ACC112 (cell line): ENCODE results near the gene CYTIP.
A peak's percentile ranks its signal among the peaks of the same experiment; 100 is the strongest.

Experiments used
- H2AFZ ChIP-seq: fragments of 200-600 bp; sonication (generic); one replicate; pipeline ENCODE4 v1.6.0; 2017; ENCODE audit warnings: antibody characterized with exemption, low read length; ENCODE audit not compliant: unreplicated experiment
- H3K27ac ChIP-seq: fragments of 200-600 bp; sonication (generic); 2 replicates; pipeline ENCODE4 v1.5.1; 2014; ENCODE audit warnings: low read depth, mild to moderate bottlenecking, antibody characterized with exemption, low read length, moderate library complexity
- H3K27me3 ChIP-seq: fragments of 200-600 bp; sonication (generic); 2 replicates; pipeline ENCODE4 v1.6.1; 2014; ENCODE audit warnings: mild to moderate bottlenecking, antibody characterized with exemption, low read length, moderate library complexity, mixed read lengths; ENCODE audit not compliant: insufficient read depth
- H3K36me3 ChIP-seq: fragments of 200-600 bp; sonication (generic); 2 replicates; pipeline ENCODE4 v1.6.1; 2016; ENCODE audit warnings: mild to moderate bottlenecking, antibody characterized with exemption, low read length, moderate library complexity, mixed read lengths; ENCODE audit not compliant: insufficient read depth
- H3K4me1 ChIP-seq: fragments of 200-600 bp; sonication (generic); one replicate; pipeline ENCODE4 v1.6.1; 2016; ENCODE audit warnings: low read length, mixed read lengths; ENCODE audit not compliant: insufficient read depth, unreplicated experiment, control insufficient read depth
- H3K4me3 ChIP-seq: fragments of 200-600 bp; sonication (generic); 2 replicates; pipeline ENCODE4 v1.5.1; 2014; ENCODE audit warnings: mild to moderate bottlenecking, low read depth, low read length
- H3K79me2 ChIP-seq: fragments of 200-600 bp; sonication (generic); one replicate; pipeline ENCODE4 v1.6.0; 2016; ENCODE audit warnings: low read length; ENCODE audit not compliant: control insufficient read depth, unreplicated experiment, insufficient read depth

Gene CYTIP

GRCh38 chr2:157477919-157478318 is 34.0 kb upstream of the CYTIP start:
- H3K4me1 ChIP-seq, result peaks cover 20% of the 10 kb centered on the region
- no peaks in the 10 kb centered on the region for H3K27me3 ChIP-seq
- no peaks in the 10 kb centered on the region for H3K79me2 ChIP-seq

DNA sequence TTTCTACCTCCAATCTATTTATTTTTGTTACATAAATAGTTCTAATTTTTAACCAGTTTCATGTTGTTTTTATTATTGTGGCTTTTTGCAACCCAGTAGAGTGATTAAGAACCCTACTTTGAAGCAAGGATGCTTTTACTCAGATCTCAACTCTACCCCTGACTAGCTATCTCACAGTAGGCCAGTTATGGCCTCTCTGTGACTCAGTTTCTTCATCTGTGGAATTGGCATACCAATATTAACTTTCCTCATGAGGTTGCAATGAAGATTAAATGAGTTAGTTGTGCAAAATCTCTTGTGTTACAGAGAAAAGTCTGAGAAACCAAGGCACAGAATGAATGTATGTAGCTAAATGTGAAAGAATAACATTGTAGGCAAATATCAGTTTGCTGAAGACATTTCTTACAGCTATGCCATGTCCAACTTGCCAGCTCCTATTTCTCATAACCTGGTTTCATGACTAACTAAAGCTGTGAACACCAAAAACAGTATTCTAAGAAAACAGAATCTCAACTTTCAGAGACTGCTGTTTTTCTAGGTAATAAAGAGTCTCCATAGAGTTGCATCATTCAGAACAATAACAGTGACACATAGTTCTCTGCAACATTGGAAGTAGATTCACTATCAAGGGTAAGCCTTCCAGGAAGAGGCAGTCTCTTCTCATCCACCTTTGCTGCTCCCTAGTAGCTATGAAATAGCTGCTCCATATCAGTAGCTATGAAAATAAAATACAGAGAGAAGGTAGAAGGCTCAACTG is 33.2 kb upstream of the CYTIP start:
- Histone ChIP-seq H3K79me2 (no peaks in the 10 kb centered on the region), H3K27me3 (no peaks in the 10 kb centered on the region), H3K36me3 (no peaks in the 10 kb centered on the region), H3K27ac (peak overlapping the region; percentile 36), H2AFZ (no peak overlapping the region), H3K4me1 (peaks cover 20% of the 10 kb centered on the region), H3K4me3 (no peak overlapping the region)

More at GRCh38 chr2:157477919-157478318, 34.0 kb upstream of the CYTIP start:
- H3K4me3 ChIP-seq, result no peak overlapping the region
- no peak overlapping the region for H3K27ac ChIP-seq
- H2AFZ ChIP-seq, result no peak overlapping the region
- no peaks in the 10 kb centered on the region for H3K36me3 ChIP-seq

DNA sequence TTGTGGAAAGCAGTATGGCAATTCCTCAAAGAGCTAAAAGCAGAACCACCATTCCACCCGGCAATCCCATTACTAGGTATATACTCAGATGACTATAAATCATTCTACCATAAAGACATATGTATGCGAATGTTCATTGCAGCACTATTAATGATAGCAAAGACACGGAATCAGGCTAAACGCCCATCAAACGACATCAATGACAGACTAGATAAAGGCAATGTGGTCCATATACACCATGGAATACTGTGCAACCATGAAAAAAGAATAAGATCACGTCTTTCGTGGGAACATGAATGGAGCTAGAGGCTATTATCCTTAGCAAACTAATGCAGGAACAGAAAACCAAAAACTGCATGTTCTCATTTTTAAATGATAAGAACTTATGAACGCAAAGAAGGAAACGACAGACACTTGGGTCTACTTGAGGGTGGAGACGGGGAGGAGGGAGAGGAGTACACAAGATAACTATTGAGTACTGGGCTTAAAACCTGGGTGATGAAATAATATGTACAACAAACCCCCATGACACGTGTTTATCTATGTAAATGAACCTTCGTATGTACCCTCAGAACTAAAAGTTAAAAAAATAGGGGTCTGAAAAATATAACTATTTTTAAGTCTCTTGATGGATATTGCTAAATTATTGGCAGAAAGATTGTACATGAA is 32.0 kb upstream of the CYTIP start:
- Histone ChIP-seq H3K27ac (no peak overlapping the region), H3K27me3 (no peaks in the 10 kb centered on the region), H3K36me3 (no peaks in the 10 kb centered on the region), H2AFZ (no peak overlapping the region), H3K4me1 (peaks cover 16% of the 10 kb centered on the region), H3K79me2 (no peaks in the 10 kb centered on the region), H3K4me3 (no peak overlapping the region)

- no peak overlapping the region for H3K4me3 ChIP-seq
- H3K79me2 ChIP-seq, result no peaks in the 10 kb centered on the region
- no peaks in the 10 kb centered on the region for H3K36me3 ChIP-seq
- no peaks in the 10 kb centered on the region for H3K27me3 ChIP-seq
- H2AFZ ChIP-seq, result no peak overlapping the region
- H3K4me1 ChIP-seq, result peaks cover 24% of the 10 kb centered on the region
- H3K27ac ChIP-seq, result no peak overlapping the region
Measured at GRCh38 chr2:157473581-157473980, 29.7 kb upstream of the CYTIP start.

- Histone ChIP-seq H2AFZ (no peak overlapping the region), H3K36me3 (no peaks in the 10 kb centered on the region), H3K27ac (no peak overlapping the region), H3K4me3 (no peak overlapping the region), H3K79me2 (no peaks in the 10 kb centered on the region), H3K27me3 (no peaks in the 10 kb centered on the region), H3K4me1 (peaks cover 15% of the 10 kb centered on the region)
Measured at GRCh38 chr2:157471078-157471477, 27.2 kb upstream of the CYTIP start.

- Histone ChIP-seq H3K79me2 (no peaks in the 10 kb centered on the region), H2AFZ (no peak overlapping the region), H3K4me1 (peaks cover 15% of the 10 kb centered on the region), H3K36me3 (no peaks in the 10 kb centered on the region), H3K27me3 (no peaks in the 10 kb centered on the region), H3K27ac (peak overlapping the region; percentile 78), H3K4me3 (no peak overlapping the region)
Measured at GRCh38 chr2:157470321-157470720, 26.4 kb upstream of the CYTIP start.

DNA sequence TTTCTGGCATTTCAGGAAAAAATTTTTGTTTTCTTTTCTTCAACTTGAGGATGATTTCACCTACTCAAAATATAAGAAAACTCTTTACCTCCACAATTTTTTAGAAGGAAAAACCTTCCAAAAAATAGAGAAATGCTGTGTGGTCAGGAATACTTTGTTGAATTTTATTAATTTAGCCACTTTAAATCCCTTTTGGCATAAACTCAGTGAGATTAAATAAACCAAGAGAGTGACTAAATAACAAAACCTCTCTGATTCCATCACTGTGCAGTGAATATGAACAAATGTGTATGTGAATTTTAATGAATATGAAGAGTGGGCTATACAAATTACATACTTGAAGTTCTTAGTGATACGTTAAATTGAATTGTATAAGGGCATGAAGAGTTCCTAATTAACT is 25.8 kb upstream of the CYTIP start:
- H3K27ac ChIP-seq, result peak overlapping the region; percentile 78
- no peaks in the 10 kb centered on the region for H3K79me2 ChIP-seq
- no peaks in the 10 kb centered on the region for H3K36me3 ChIP-seq
- no peak overlapping the region for H3K4me3 ChIP-seq
- peaks cover 15% of the 10 kb centered on the region for H3K4me1 ChIP-seq
- H3K27me3 ChIP-seq, result no peaks in the 10 kb centered on the region
- peak overlapping the region; percentile 66 for H2AFZ ChIP-seq

- Histone ChIP-seq H3K36me3 (no peaks in the 10 kb centered on the region), H3K27me3 (no peaks in the 10 kb centered on the region), H3K4me1 (peaks cover 15% of the 10 kb centered on the region), H3K79me2 (no peaks in the 10 kb centered on the region), H2AFZ (peak overlapping the region; percentile 66), H3K4me3 (peak overlapping the region; percentile 4; the same call in 1 of the 2 replicates), H3K27ac (peak overlapping the region; percentile 78)
Measured at GRCh38 chr2:157468931-157469708, 25.2 kb upstream of the CYTIP start.

- H3K4me1 ChIP-seq, result peaks cover 15% of the 10 kb centered on the region
- H3K4me3 ChIP-seq, result no peak overlapping the region
- H2AFZ ChIP-seq, result no peak overlapping the region
- H3K79me2 ChIP-seq, result no peaks in the 10 kb centered on the region
- no peaks in the 10 kb centered on the region for H3K36me3 ChIP-seq
- H3K27me3 ChIP-seq, result no peaks in the 10 kb centered on the region
- no peak overlapping the region for H3K27ac ChIP-seq
Measured at GRCh38 chr2:157466764-157467163, 22.9 kb upstream of the CYTIP start.

- H3K4me1 ChIP-seq, result peaks cover 15% of the 10 kb centered on the region
- H3K27ac ChIP-seq, result no peak overlapping the region
- H3K79me2 ChIP-seq, result no peaks in the 10 kb centered on the region
- no peak overlapping the region for H3K4me3 ChIP-seq
- H3K27me3 ChIP-seq, result no peaks in the 10 kb centered on the region
- H3K36me3 ChIP-seq, result no peaks in the 10 kb centered on the region
- H2AFZ ChIP-seq, result no peak overlapping the region
Measured at GRCh38 chr2:157465554-157465953, 21.7 kb upstream of the CYTIP start.
